GM12873 (cell line): ENCODE measurements around the gene SPRY2.

Experiments used
- TF ChIP-seq, protein P1 (sequence below): IDR thresholded peaks from 2 replicates; pipeline ENCODE4 v1.5.1; 2012; ENCODE audit warnings: low read depth, mild to moderate bottlenecking, moderate library complexity, low read length, control low read depth; ENCODE audit not compliant: insufficient read depth; ENCODE audit errors: missing control alignments

SPRY2 gene

DNA sequence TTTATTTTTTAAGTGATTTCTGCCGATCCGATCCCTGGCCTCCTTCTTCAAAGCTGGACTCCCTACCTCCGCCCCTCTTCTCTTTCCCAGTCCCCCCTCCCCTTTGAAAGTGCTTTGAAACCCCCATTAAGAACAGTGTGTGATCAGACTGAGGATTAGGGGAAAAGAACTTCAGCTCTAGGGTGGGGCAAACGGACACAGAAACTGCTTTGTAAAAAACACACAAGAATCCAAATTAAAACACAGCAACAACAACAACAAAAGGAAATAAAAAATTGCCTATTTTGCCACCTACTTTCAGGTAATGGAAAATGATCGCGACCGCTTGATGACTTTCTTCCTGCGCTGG lies 1.4 kb downstream of the SPRY2 start:
- TF ChIP-seq, protein P1, sequence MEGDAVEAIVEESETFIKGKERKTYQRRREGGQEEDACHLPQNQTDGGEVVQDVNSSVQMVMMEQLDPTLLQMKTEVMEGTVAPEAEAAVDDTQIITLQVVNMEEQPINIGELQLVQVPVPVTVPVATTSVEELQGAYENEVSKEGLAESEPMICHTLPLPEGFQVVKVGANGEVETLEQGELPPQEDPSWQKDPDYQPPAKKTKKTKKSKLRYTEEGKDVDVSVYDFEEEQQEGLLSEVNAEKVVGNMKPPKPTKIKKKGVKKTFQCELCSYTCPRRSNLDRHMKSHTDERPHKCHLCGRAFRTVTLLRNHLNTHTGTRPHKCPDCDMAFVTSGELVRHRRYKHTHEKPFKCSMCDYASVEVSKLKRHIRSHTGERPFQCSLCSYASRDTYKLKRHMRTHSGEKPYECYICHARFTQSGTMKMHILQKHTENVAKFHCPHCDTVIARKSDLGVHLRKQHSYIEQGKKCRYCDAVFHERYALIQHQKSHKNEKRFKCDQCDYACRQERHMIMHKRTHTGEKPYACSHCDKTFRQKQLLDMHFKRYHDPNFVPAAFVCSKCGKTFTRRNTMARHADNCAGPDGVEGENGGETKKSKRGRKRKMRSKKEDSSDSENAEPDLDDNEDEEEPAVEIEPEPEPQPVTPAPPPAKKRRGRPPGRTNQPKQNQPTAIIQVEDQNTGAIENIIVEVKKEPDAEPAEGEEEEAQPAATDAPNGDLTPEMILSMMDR, result no peak

DNA sequence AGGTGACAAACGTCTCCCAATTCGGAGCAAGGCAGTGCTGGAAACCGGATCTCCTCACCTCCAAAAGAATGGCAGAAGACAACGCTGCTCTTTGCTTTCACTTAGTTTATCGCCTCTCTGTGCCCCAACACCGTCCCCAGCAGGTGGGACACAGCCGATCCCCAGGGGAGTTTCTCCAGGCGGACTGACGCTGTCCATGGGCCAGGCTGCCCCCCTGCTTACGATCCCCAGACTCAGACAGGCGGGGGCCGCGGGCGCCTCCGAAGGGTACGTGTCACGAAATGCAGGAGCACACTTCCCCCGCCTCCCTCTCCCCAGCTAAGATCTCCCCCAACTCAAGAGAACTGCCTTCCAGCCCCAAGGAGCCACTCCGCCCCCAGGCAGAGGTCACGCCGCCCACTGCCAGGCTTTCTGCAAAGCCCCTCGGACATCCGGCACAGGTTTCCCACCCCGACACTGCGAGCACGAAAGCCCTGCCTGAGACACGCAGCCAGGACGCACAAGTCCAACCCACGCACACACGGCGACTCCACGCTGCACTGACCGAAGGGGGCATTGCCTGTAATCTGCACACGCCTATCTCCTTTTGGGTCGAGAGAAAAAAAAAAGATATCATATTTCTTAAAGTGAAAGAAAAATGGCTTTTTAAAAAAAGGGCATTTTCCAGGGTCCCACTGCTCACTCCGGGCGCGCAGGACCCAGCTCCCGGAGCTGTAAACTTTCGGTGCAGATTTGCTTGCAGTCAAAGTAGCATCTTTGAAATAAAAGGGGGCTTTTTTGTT lies 2.0 kb downstream of the SPRY2 start:
- TF ChIP-seq, protein P1, result no peak

DNA sequence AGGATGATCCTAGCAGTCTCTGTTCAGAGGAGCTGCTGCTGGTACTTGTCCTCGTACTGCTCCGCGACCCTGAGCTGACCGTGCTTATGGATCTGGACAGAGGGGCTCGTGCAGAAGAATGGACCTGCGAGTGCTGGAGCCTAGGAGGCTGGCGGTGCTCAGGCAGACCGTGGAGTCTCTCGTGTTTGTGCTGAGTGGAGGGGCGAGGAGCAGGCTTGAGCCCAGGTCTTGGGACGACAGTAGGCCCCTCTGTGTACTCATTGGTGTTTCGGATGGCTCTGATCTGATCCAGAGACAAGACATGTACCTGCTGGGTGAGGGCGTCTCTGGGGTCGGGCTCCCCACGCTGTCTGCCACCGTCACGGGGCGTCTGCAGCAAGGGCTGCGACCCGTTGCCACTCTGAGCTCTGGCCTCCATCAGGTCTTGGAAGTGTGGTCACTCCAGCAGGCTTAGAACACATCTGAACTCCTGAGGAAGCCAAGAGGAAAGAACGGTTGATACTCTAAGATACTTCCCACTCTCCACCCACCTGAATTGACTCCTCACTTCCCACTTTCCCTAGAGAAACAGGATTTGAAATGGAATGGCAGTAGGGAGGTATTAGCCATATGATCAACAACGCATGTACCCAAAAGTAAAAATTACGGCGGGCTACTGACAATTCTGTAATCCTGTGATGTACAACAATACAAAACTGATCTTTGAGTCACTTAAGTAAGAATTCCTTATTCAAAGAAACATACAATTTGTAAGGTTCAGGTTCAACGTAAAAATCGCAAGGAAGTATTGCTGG lies 3.4 kb downstream of the SPRY2 start:
- TF ChIP-seq, protein P1, result no peak

DNA sequence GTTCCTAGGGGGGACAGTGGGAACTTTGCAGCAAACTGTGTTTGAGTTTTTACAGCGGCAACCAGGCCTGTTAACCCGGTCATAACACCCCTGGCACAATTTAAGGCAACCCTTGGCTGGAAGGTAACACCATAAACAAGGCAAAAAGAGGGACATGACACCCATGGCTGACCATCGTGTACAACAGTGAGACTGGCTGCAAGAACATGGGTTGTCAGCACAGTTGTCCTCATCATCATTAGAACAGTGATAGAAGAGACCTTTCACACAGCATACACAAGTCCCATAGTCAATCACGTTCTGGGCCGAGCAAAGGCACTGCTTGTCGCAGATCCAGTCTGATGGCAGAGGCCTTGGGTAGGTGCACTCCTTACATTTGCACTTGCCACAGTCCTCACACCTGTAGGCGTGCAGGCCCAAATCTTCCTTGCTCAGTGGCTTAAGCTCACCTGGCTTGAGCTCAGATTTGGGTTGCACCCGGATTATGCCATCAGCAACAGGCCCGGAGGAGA lies 4.1 kb downstream of the SPRY2 start:
- TF ChIP-seq, protein P1, result no peak

DNA sequence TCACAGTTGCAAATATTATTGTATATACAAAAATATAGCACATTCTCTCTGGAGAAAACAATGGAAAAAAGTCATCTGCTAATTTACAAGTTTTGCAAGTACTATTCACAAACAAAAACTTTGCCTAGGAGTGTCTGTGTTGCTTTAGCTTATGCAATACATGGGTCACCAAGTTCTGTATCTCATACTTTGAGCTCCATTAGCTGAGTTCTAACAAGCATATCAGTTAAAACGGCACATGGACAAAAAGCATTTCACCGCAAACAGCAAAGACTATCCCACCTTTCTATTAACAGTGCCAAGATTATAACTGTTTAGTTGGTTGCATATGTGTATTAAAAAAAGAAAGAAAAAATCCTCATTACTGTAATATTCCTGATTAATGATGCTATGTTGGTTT lies 4.6 kb downstream of the SPRY2 start:
- TF ChIP-seq, protein P1, result no peak

DNA sequence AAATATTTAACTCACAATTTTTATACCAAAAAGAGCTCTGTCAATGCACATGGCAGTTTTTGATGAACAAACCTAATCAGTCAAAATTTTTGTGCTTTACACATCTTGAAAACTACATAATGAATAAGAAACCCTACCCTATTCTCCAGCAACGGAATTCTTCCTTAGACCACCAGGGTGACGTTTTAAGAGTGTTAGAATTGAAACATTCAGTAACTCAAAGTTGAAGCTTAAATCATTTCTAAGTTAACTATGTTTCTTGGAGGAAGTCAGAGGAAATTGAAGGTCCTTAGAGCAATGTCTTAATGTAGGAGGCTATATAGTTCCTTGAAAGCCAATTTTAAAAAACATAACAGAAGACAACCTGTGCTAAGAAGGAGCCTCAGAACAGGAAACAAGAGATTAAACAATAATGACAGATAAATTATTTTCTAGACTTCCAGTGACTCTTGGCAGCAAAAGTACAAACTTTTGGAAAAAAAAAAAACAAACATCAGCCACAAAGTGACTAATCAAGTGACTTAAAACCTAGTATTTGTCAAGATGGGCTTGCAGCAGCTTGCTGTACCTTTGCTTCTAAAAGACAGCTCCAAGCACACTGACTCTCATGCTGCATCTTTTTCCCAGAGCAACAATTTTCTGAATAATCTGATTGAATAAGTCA lies 6.2 kb downstream of the SPRY2 start:
- TF ChIP-seq, protein P1, result no peak

DNA sequence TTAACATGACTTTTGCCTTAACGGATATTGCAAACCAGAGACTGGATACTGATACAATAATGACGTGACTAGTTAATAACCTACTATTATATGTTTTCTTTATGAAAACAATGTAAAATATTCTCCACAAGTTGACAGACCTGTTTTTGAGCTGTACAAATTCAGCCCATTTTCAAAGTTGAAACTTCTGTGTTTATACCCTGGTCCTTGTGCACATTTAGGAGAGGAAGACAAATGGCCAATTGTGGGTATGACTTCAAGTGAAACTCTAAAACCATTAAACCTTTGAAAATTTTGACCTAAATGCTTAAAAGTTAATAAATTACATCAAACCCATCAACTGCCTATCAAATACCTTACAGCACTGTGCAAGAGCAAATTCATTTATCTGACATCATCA lies 8.9 kb downstream of the SPRY2 start:
- TF ChIP-seq, protein P1, result no peak
